Nephron (organoid): Measurements from ENCODE around the gene LRRC8C.

Experiments used
- H3K27ac Mint-ChIP-seq, 3 experiments: 2 replicates each; pipeline ENCODE4 v1.8.0; 2020; ENCODE audit warnings: mixed read lengths in 3 of 3, mild to moderate bottlenecking in 2 of 3, moderate library complexity in 1 of 3
- H3K27me3 Mint-ChIP-seq: 2 replicates; pipeline ENCODE4 v1.8.0; 2021; ENCODE audit warnings: low read depth, mild to moderate bottlenecking, moderate library complexity, mixed read lengths
- H3K36me3 Mint-ChIP-seq: 2 replicates; pipeline ENCODE4 v1.8.0; 2020; ENCODE audit warnings: low read depth, mixed read lengths
- H3K4me1 Mint-ChIP-seq: 2 replicates; pipeline ENCODE4 v1.8.0; 2020; ENCODE audit warnings: mixed read lengths
- H3K4me3 Mint-ChIP-seq, 3 experiments: 2 replicates each; pipeline ENCODE4 v1.8.0; 2020; ENCODE audit warnings: mild to moderate bottlenecking in 3 of 3, mixed read lengths in 3 of 3, moderate library complexity in 2 of 3
- H3K9me3 Mint-ChIP-seq: 2 replicates; pipeline ENCODE4 v1.8.0; 2020; ENCODE audit warnings: mixed read lengths
- TF ChIP-seq, protein P1 (sequence below), 3 experiments: fragments of 200-600 bp; sonication (generic); IDR thresholded peaks; one replicate each; pipeline ENCODE4 v1.5.0; 2021; ENCODE audit warnings: antibody characterized with exemption in 3 of 3; ENCODE audit not compliant: unreplicated experiment in 3 of 3

LRRC8C gene

DNA sequence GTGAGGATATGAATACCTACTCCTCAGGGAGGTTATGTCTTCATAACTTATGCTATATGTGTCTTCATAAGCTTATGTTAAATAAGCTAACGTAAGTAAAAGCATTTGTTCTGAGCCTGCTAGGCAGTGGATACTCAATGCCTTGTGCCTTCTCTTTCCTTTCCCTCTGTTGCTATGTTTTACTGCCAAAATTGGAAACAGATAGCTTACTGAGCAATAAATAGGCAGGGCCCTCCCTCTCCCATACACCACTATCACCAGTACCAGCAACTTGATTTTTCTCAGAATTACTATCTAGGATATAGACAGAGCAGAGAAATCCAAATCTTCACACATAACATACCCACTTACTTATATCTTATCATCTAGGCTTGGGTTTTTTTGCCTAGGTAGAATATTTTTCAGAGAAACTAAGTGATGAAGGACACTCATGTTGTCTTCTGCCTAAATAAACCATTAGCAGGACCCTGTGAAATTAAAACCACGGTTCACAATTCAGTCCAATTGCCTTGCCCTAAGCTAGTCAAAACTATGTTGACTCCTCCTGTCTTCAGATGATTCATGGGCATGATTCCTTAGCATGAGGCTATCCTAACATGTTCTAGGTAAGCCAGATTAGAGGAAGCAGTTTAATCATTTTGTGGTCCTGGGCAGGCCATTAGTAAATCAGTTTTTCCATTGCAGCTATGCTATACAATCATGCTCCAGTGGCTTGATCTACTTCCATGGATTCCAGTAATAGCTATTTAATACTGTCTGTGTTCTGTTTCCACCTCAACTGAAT lies 15.9 kb upstream of the LRRC8C start:
- no peak overlapping the region for H3K27ac Mint-ChIP-seq
- H3K4me1 Mint-ChIP-seq, result no peaks in the 10 kb centered on the region
- no peaks in the 10 kb centered on the region for H3K27me3 Mint-ChIP-seq
- H3K9me3 Mint-ChIP-seq, result no peaks in the 10 kb centered on the region
- TF ChIP-seq, protein P1, sequence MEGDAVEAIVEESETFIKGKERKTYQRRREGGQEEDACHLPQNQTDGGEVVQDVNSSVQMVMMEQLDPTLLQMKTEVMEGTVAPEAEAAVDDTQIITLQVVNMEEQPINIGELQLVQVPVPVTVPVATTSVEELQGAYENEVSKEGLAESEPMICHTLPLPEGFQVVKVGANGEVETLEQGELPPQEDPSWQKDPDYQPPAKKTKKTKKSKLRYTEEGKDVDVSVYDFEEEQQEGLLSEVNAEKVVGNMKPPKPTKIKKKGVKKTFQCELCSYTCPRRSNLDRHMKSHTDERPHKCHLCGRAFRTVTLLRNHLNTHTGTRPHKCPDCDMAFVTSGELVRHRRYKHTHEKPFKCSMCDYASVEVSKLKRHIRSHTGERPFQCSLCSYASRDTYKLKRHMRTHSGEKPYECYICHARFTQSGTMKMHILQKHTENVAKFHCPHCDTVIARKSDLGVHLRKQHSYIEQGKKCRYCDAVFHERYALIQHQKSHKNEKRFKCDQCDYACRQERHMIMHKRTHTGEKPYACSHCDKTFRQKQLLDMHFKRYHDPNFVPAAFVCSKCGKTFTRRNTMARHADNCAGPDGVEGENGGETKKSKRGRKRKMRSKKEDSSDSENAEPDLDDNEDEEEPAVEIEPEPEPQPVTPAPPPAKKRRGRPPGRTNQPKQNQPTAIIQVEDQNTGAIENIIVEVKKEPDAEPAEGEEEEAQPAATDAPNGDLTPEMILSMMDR (IDR thresholded peaks at IDR 0.05; ENCODE audit: unreplicated experiment in 3 of 3), result no peak
- H3K36me3 Mint-ChIP-seq, result no peaks in the 10 kb centered on the region
- no peak overlapping the region for H3K4me3 Mint-ChIP-seq

DNA sequence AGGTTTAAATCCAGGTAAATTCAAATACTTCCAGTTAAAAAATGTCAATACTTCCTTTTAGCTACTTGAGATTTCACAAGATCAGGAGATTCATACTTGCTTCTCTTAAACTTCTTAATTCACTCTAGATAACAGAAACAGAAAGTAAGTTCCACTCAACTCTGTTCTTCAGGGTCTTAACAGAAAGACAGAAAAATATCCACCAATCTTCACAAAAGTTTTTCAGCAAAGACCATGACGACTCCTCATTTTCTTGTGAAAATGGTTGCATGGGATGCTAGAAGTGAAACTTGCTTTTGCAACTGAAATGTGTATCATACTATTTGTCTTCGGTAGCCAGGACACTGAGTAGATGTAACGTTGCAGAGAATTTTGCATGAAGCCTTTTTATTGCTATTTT lies 12.3 kb upstream of the LRRC8C start:
- Mint-ChIP-seq H3K27ac (no peak overlapping the region), H3K36me3 (no peaks in the 10 kb centered on the region)

DNA sequence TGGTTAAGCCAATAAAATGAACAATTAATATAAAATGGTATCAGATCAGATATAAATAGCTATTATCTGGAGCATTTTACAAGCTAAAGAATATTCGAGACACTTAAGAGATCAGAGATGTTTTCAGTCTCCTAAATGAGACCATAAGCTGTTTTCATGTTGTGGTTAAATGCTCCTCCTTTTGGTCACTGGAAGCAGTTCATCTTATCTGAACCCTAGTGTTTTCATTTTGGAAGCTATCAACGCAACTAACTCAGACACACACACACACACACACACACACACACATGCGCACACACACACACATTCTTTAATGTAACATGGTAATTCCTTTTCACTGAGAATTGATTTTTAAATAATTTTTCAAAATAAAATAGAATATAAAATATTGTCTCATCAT lies 10.0 kb upstream of the LRRC8C start:
- no peaks in the 10 kb centered on the region for H3K9me3 Mint-ChIP-seq
- TF ChIP-seq, protein P1 (IDR thresholded peaks at IDR 0.05; ENCODE audit: unreplicated experiment in 3 of 3), result no peak
- no peaks in the 10 kb centered on the region for H3K27me3 Mint-ChIP-seq
- no peak overlapping the region for H3K4me3 Mint-ChIP-seq
- H3K4me1 Mint-ChIP-seq, result no peaks in the 10 kb centered on the region
- no peaks in the 10 kb centered on the region for H3K36me3 Mint-ChIP-seq
- H3K27ac Mint-ChIP-seq, result no peak overlapping the region

More for the DNA sequence above, 12.3 kb upstream of the LRRC8C start:
- no peaks in the 10 kb centered on the region for H3K4me1 Mint-ChIP-seq
- no peak overlapping the region for H3K4me3 Mint-ChIP-seq
- no peaks in the 10 kb centered on the region for H3K27me3 Mint-ChIP-seq
- no peaks in the 10 kb centered on the region for H3K9me3 Mint-ChIP-seq
- TF ChIP-seq, protein P1 (IDR thresholded peaks at IDR 0.05; ENCODE audit: unreplicated experiment in 3 of 3), result no peak

DNA sequence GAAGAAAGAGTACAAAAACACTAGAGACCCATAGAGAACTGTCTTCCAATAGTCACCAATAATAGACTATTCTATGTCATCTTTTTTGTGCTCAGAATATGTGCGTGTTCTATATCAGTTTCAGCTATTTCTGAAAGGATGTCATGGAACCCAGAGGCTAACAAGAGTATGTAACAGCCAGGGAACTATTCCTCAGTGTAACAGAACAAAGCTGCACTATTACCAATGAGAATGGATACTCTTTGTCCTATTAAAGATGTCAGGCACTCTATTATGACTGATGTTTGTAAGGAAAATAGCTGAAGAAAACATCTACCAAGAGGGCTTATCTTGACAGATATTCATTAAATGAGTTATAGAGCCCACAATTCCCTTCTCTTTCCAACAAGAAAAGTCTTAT lies 8.6 kb upstream of the LRRC8C start:
- Mint-ChIP-seq H3K9me3 (no peaks in the 10 kb centered on the region), H3K27me3 (peaks cover 4% of the 10 kb centered on the region), H3K27ac (no peak overlapping the region), H3K4me3 (no peak overlapping the region), H3K36me3 (no peaks in the 10 kb centered on the region), H3K4me1 (no peaks in the 10 kb centered on the region)
- TF ChIP-seq, protein P1 (IDR thresholded peaks at IDR 0.05; ENCODE audit: unreplicated experiment in 3 of 3), result no peak

DNA sequence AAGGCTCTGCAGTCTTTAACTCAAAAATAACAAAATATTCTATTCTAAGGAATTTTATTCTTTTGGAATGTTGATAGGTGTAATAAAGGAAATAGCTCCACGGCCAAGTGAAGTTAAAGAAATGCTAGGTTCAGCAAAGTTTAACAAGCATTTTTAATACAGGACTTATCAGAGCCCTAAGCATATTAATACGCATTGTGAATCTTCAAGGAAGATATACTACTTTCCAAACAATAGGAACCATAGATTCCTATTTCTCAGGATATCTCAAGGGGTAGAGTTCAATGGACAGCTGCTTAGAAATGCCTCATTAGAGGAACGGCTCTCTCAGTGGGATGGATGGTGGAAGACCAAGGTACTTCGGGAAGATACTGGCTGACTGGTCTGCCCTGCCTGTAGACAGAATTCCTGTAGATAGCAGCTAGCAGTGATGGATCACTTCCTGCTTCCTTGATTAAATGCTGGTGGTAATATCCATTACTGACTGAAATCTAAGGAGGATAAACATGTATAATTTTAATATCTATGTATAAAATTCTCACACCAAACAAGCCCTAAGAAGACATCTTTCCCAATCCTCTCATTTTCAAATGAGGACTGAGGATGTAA lies 8.1 kb upstream of the LRRC8C start:
- Mint-ChIP-seq H3K27me3 (peaks cover 4% of the 10 kb centered on the region), H3K9me3 (no peaks in the 10 kb centered on the region)

More for the DNA sequence above, 8.1 kb upstream of the LRRC8C start:
- no peak overlapping the region for H3K27ac Mint-ChIP-seq
- TF ChIP-seq, protein P1 (IDR thresholded peaks at IDR 0.05; ENCODE audit: unreplicated experiment in 3 of 3), result no peak
- H3K4me3 Mint-ChIP-seq, result no peak overlapping the region
- H3K36me3 Mint-ChIP-seq, result no peaks in the 10 kb centered on the region
- H3K4me1 Mint-ChIP-seq, result no peaks in the 10 kb centered on the region
